ENCODE results near the gene ACTR8. TPM values are rescaled to one million over a fixed set of nuclear protein-coding genes. Genes with fewer than 3 reads are reported as not detected.

ACTR8 gene
- total RNA-seq, 1 donor from 2014 or later, result 53.5 TPM

- intact Hi-C loops (cut with micrococcal nuclease), result no loop called here
Measured at GRCh38 chr3:53865732-53866499, 16.0 kb downstream of the ACTR8 start.

GRCh38 chr3:53863145-53863544, 18.8 kb downstream of the ACTR8 start:
- intact Hi-C loops (cut with micrococcal nuclease), result no loop called here

GRCh38 chr3:53862241-53862640, 19.7 kb downstream of the ACTR8 start:
- intact Hi-C loops (cut with micrococcal nuclease), result no loop called here

GRCh38 chr3:53860196-53860595, 21.8 kb downstream of the ACTR8 start:
- intact Hi-C loops (cut with micrococcal nuclease), result no loop called here

DNA sequence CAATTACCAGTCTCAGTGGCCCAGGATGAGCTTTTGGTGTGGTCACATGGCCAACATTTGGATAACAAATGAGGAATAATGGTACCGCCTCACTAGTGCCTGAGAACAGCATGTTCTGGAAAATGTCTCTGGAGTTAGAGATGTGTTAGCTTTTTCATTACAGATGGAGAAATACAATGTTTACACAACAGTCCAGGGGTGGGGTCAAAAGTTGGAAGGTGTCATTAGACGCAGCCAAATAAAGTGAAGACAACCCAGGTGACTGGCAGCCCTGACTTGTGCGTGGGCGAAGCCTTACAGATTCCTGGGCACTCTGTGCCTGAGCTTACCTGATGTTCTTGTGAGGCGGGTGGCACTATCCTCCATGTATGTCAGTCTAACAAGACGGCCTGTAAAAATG, 22.8 kb downstream of the ACTR8 start:
- intact Hi-C loops (cut with micrococcal nuclease), result no loop called here

DNA sequence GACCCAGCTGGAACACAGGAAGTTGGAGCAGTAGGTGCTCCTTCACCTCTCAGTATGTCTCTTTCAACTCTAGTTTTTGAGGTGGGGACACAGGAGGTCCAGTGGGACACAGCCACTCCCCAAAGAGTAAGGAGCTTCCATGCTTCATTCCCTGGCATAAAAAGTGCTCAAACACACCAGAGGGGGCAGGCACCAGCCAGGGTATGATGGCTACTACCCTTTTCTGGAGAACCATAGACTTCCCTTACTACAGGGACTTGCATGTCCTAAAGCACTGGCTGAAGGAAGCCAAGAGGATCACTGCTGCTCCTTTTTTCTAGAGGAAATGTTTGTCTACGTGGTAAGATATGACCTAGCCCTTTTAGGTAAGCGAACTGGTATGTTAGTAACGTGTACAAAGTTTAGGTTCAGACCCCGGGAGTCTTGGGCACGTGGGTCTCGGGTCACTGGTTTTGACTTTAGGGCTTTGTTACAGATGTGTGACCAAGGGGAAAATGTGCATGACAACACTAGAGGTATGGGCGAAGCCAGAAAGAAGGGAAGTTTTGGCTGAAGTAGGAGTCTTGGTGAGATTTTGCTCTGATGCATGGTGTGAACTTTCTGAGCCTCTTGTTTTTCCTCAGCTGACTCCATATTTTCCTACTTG, 23.7 kb downstream of the ACTR8 start:
- intact Hi-C loops (cut with micrococcal nuclease), result no loop called here

GRCh38 chr3:53856964-53857363, 25.0 kb downstream of the ACTR8 start:
- intact Hi-C loops (cut with micrococcal nuclease), result no loop called here

- intact Hi-C loops (cut with micrococcal nuclease), result no loop called here
Measured at GRCh38 chr3:53850895-53851294, 31.1 kb downstream of the ACTR8 start.

- intact Hi-C loops (cut with micrococcal nuclease), result loop anchor here (5.0 kb wide), 1 partner anchor 123 kb away; no protein-coding TSS in a partner anchor
Measured at GRCh38 chr3:53849916-53850315, 32.0 kb downstream of the ACTR8 start.

GRCh38 chr3:53846851-53847155, 35.1 kb downstream of the ACTR8 start:
- intact Hi-C loops (cut with micrococcal nuclease), result loop anchor here (5.0 kb wide), 1 partner anchor 120 kb away; no protein-coding TSS in a partner anchor

DNA sequence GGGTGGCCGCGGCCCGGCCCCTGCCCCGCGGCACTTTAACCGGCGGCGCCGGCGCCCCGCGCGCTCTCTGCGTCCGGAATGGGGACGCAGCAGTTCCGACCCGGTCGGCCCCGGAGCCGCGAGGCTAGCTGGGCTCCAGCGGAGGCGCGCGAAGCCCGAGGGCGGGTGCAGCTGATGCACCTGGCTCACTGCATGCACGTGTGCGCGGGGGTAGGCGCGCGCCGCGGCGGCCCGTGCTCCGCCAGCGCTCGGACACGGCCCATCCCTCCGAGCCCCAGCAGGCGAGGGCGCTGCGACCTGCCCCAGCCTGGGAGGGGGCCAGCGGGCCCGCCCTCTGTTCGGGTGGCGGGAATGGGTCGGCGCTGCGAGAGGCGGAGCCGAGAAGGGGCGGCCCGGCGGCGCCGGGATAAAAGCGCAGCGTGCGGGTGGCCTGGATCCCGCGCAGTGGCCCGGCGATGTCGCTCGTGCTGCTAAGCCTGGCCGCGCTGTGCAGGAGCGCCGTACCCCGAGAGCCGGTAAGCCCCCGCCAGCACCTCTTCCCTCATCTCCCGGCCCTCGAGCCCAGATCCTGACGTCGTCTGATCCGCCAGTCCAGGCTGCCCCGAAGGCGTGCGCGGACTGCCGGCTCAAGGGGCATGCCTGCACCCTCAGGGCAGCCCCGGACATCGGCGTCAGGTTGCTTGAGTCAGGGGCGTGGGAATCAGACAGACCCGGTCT, 35.7 kb downstream of the ACTR8 start, which contains the start of the genes CHDH and IL17RB:
Gene CHDH (minus strand): TSS at position 286 of the 717 bp plus-strand sequence. CDS start 22,411 bp downstream, outside the sequence.
Gene IL17RB (plus strand): TSS at position 435 of the 717 bp plus-strand sequence. CDS start 21 bp downstream, at position 456.
- intact Hi-C loops (cut with micrococcal nuclease), result loop anchor here (5.0 kb wide), 1 partner anchor 119 kb away; no protein-coding TSS in a partner anchor

GRCh38 chr3:53845881-53846133, 36.1 kb downstream of the ACTR8 start:
- intact Hi-C loops (cut with micrococcal nuclease), result loop anchor here (5.0 kb wide), 1 partner anchor 119 kb away; no protein-coding TSS in a partner anchor

DNA sequence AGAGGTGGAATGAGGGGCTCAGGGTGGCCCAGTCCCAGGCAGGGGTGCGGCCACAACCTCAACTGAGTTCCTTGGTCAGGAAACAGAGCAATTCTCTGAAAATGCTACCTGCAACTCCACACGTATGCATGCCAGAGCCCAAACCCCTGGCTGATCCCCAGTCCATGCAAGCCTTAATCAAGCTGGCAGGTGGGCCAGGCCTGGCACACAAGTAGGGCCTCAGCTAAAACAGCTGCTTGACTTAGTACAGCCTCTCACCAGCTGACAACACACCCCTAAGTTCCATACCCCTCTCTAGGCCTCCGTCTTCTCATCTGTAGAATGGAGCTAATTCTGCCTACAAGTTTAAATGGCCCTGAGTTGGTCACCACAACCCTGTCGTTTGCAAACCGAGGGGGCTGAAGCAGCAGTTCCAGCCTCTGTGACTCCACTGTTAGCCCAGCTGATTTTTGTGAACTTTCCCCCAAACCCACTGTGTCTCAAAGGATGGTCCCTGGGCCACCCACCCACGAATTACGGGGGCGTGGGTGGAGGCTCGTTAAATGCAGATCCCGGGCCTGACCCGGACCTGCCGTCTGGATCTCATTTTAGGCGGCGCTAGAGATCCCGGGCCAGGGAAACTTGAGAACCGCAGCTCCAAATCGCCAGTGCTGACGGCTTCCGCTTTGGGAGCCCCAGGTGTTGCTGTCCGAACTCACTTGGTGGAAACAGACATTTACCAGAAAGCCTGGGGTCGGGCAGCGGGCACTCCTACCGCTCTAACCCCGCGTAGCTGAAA, 36.7 kb downstream of the ACTR8 start:
- intact Hi-C loops (cut with micrococcal nuclease), result loop anchor here (5.0 kb wide), 1 partner anchor 118 kb away; no protein-coding TSS in a partner anchor

GRCh38 chr3:53844262-53845102, 37.5 kb downstream of the ACTR8 start:
- intact Hi-C loops (cut with micrococcal nuclease), result loop anchor here (5.0 kb wide), 1 partner anchor 117 kb away; no protein-coding TSS in a partner anchor

DNA sequence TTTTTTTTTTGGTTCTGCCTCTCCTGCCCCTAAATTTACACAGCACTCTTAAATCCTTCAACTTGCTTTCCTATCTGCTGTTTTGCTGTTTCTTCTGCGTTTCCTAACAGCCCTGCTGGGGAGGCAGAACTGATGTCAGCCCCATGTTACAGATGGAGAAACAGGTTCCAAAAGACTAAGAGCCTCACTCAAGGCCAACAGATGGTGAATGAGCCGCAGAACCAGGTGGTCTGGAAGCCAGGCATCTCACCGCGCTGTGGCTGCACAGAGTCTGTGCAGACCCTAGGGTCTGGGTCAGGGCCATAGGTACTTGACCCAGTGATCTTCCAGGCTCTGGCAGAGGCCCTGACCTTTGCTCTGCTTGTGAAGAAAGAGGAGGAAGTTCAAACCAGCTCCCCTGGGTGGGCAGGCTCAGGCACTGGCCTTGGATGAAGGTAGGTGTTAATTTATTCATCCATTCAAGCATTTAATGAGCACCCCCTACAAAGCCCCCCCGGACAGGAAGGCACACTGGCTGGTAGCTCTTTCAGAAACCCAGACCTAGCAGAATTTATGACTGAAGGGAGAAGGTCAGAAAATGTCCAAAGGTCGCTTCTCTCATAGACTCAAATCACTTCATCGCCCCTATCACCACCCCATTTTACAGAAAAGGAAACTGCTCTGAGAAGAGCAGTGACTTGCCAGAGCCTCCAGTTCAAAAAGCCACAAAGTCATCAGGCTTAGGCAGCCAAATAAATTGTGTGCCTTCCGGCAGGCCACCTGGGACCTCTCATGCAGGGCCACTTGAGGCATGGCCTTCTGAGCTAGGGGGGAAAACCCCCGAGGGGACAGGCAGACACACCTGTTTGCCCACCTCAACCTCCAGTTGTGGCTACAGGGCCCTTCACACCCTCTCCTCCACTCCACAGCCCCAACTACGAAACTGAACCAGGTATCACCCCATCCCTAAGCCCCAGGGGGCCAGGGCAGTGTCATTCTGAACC, 38.5 kb downstream of the ACTR8 start:
- intact Hi-C loops (cut with micrococcal nuclease), result no loop called here

- intact Hi-C loops (cut with micrococcal nuclease), result no loop called here
Measured at GRCh38 chr3:53842436-53843194, 39.3 kb downstream of the ACTR8 start.

GRCh38 chr3:53841296-53841695, 40.7 kb downstream of the ACTR8 start:
- intact Hi-C loops (cut with micrococcal nuclease), result no loop called here

DNA sequence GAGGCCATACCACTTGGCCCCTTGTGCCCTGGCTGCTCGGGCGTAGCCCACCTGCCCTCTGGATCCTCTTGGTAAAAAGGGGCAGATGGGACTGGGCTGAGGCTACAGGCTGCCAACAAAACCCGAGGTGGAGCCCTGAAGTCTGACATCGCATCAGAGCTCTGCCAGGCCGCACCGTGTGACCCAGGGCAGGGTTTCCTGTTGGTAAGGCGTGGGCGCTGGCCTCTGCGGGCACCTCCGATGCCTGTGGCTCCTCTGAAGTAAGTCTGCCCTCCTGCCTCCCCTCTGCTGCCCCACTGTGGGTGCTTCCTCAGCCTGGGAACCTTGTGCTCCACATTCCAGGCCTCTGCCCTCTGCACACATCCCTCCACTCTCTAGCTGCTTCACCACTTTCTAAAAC, 44.6 kb downstream of the ACTR8 start:
- intact Hi-C loops (cut with micrococcal nuclease), result no loop called here

All from T-helper 2 cell treated with Interferon-gamma antibody and Interleukin-4, amounts not matched to agents 100 ng/mL and 5 ng/mL, for 36 hours (primary cell).